Kidney capillary endothelial cell (primary cell): ENCODE results near the gene NENF.
A peak's percentile ranks its signal among the peaks of the same experiment; 100 is the strongest.

ENCODE experiments used
- DNase-seq: peaks from one replicate; pipeline ENCODE4 v3.0.0-alpha.2; 2018; ENCODE audit warnings: low spot score

Gene NENF

DNA sequence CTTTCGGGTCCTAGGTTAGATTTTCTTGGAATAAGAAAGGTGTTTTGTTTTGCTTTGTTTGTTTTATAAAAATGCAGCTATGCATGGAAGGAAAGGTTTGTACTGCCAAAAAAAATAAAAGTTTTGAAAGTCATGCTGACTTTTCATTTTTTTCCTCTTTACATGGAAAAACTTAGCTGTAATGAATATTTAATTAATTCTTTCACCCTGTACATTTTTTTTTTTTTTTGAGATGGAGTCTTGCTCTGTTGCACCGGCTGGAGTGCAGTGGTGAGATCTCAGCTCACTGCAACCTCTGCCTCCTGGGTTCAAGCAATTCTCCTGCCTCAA lies 48.7 kb downstream of the NENF start:
- DNase-seq: no peak

DNA sequence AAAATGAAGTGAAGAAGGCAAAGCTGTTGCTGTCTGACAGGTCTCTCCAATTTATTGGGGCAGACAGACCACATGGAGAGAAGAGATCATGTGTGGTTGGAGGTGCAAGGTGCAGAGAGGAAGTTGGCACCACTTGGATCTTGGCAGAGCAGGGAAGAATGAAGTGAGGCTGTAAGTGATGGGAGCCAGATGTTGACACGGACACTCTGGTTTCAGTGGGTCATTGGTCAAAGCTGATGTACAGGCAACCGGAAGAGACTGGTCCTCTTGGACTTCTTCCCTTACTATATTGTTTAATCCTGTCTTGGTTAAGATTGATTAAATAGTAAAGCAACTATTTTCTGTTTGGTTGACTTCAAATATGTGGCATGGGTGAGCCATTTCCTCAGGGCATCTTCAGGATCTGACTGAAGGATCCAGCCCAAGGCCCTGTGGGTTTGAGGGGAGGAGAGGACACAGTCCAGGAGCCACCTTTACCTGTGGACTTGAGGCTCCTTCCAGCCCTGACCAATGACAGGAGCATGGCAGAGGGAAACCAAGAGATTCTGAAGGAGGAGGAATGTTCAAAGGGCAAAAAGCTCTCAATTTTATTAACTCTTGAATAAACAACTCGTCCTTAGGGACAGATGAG lies 49.4 kb downstream of the NENF start:
- DNase-seq: no peak

DNA sequence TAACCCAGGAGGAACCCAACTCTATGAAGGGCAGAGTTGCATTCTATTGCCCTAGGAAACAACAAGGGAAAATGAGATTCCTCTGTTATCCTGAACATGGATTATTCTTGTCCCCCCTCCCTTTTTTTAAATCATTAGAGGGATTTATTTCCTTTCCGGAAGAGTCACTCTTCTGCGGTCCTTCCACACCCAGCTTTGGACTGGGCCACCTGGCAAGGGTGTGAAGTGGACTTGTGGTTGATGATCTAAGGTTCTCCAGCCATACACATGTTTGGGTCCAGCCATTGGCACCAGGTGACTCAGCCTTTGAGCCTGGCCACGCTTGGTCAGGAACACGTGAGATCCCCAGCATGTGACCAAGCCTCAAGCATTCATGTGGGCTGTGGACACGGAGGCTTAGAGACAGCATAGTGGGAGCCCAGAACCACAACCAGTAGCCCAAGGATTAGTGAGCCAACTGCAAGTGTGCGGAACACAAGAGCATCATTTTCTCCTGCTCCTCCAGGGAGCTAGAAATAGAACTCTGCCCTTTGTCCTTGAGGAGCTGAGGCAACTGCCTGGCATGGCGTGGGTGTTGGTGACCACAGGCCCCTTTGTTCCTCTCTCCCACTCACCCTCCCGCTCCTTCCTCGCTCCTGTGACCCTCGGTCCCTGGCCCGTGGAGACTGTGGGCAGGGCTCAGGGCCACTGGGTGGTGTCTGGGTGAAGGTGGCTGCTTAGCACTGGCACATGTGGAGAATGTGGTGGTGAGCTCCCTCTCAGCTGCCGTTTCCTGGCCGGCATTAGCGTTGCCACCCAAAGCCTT lies 50.1 kb downstream of the NENF start:
- no peak for DNase-seq

DNA sequence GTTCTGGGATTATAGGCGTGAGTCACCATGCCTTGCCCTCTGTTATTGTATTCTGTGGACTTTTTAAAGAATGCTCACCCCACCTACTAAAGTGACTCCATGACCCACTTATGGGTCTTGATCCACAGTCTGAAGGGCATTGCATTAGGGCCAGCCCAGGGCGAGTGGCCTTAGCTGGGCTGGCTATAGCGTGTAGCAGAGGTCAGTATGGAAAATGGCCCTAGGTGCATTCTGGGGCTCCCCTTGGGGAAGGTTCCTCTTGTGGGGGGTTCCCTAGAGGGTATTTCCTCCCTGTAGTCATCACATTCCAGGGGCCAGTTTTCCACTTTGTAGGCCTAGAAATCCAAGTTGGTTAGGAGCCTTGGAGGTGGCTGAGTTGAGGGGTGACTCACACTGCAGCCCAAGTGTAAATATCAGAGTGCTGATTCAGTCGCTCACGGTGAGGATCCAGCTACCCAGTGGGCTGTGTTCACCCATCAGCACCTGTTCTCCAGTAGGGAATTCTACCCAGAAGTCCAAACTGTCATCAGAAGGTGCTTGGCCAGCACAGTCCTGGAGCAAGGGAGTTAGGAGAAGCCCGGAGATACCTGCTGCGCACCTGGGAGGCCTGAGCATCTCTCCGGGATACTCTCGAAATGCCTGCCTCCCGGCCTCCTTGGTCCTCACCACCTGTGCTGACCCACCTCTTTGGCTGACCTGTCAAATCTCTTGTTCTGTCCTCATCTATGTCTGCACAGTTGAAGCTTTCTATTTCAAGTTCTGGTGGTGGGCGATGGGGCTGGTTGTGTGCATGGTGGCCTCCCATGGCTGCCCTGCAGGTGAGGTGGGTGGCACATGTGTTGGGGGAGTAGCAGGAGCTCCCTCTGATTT lies 52.2 kb downstream of the NENF start:
- no peak for DNase-seq

DNA sequence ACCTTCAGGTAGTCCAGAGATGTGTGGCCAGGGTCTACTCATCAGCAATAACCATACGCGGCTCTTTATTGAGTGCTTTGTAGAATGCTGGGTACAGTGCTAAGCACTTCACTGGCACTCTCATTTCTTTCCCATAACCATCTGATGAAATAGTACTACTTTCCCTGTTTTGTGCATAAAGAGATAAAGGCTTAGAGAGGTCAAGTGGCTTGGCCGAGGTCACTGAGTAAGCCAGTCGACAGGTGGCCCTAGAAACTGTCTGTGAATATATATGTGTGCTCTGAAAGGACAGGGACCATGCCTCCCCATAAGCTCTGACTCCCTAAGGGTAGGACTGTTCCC lies 52.8 kb downstream of the NENF start:
- no peak for DNase-seq

DNA sequence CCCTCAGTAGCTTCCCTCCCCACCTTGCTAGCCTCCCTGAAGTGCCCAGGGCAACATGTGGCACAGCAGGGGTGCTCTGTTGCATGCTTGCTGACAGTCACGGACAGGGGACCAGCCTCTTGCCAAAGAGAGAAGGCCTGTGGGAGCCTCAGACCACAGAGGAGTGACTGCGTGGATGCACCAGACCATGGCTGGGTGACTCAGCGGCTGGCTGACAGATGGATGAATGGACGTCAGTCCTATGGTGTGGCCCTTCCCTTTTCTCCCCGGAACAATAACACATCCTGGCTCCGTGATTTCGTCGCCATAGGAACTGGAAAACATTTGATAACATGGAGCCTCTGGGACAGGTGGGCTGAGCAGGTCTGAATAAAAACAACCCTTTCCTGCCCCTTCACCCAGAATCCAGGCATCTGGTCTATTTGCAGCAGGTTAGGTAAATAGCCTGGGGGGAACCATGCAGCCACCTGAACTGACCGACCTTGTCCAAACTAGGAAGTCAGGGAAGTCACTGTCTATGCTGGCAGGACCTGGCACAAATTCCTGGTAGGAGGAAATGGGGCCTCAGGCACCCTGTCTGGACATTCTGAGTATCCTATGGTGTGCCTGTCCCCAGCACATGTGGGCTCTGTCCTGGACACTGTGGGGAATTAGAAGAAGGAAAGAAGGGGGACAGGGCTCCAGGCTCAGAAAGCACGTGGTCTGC lies 53.3 kb downstream of the NENF start:
- peak; percentile 58 for DNase-seq

DNA sequence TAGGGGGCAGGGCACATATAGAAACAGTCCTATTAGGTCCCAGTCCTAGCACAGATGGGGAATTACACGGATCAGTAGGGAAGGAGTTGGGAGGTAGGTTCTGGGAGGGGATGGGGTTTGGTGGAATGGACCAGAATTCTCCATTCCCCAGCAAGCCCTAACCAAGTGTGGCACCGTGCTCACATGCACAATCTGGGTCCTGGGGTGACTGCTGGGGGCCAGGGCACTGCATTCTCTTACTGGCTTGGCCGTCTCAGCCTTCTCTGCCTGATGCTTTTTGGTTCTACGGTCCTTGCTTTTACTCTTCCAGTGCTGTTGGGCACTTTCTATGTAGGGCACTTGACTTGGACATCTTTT lies 53.9 kb downstream of the NENF start:
- DNase-seq: no peak

DNA sequence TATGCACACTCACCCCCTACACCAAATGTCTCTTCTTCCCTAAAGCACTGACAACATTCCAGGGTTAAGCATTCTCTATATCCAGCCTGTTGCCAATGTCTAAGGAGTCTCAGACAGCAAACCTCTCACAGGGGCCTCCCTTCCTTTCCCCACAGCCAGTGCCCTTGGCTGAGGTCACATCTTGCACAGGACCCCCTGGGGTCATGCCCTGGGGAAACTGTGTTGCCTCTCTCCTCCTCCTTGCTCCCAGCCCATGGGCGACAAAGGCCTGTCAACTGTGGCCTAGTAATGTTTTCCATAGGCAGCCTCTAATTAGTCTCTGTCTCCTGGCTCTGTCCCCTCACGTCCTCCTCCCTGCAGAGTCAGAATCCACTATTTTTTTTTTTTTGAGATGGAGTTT lies 54.6 kb downstream of the NENF start:
- DNase-seq: no peak

DNA sequence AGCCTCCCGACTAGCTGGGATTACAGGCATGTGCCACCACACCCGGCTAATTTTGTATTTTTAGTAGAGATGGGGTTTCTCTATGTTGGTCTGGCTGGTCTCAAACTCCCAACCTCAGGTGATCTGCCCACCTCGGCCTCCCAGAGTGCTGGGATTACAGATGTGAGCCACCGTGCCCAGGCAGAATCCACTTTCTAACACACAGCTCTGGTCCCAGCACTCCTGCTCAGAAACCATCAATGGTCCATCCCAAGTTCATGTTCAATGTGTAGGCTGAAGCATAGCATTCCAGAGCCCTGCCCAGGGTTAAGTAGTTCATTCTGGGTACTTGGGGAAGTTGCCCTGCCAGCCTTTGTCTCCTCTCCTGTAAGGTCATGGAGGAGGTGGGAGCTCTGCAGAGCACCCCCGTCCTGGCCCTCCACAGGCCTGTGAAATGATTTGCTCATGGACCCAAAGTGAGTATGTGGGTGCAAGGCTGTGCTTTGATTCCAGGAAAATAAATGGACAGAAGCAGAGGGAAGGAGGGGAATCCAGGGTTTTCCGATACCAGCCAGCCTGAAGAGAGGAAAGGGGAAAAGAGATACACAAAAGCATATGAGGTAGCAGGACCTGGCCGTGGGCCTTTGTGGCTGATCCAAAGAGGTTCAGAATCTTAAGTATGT lies 55.2 kb downstream of the NENF start:
- DNase-seq: no peak

DNA sequence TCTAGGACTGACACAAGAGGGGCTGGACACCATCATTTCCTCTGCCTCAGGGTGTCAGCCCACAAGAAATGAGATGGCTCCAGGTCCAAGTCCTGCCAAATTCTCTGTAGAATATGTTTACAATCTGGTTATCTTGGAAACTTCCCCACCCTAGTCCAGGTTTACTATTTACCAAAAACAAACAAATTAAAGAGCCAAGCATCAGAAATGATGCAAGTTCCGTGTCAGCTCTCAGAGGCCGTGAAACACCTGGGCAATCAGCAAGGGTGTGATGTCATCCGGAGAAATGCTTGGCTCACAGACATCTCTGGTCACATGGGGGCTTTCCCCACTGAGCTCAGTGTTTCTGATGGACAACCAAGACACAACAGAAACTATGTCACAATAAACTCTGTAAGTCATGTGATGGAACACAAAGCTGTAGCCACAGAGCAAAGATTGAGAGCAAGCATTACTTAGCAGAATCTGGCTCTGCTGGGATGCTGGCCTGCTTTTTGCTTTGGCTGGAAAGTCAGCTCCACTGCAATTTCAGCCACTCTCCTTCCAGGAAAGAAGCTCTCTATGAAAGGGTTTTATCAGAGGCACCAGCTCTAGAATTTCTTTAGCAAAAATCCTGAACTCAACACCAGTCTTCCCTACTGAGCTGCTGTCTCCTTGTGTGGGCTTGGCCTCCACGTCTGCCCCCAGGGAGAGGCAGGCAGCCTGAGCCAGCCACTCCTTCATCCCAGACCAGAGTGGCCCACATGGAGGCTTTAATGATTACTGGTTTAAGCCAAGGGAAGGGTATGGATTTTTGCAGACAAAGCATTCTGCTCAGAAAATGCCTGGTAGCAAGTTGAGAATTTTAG lies 55.9 kb downstream of the NENF start:
- DNase-seq: no peak

DNA sequence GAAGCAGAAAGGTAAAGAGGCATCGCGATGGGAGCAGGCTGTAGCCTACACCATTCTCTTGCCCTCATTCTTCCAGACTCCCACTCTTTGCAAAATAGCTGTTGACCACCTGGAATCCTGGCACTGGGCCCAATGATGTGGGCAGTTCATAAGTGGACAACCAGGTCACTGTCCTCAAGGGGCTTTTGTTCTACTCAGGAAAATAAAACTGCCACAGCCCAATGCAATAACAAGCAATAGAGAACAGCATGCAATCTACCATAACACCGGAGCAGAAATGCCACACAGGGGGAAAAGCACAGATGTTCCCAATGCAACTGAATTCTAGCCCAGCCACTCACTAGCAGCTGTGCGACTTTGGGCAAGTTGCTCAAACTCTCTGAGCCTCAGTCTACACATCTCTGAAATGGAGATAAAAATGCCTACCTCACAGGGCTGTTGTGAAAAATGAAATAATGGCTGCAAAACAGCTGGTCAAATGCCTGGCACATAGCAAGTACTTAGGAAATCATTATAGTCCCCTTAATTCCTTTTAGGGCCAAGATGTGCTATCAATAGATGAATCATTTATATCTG lies 56.7 kb downstream of the NENF start:
- DNase-seq: no peak

DNA sequence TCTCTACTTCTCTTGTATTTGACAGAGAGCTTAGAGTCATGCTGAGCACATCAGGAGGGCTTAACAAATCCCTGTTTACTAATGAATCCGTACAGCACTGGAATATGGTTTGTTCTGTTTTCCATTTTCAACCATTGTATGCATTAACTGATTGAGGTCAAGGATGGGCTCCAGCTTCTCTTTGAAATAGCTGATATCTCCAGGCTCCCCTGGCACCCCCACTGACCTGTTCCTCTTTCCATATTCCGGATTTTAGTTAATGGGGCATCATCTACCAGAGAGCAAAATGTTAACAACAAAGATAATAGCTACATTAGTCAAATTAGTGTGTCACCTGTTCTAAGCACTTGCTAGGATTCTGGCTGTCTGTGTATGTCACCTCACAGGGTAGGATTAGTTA lies 57.6 kb downstream of the NENF start:
- no peak for DNase-seq

DNA sequence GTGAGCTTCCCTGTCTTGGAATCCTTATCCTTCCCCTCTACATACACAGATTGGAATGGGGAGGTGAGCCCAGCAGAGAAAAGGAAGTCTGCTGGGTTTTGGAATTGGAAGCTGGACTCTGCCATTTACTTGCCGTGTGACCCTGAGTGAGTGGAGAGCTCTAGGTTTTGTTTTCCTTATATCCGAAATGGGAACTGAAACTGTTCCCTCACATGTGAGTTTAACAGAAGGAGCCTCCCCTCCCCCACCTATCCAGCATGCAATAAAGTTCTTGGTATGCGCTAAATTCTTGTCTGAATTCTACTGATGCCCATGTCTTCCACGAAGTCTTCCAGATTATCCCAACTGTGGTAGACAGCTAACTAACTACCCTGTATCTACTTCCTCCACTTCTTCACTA lies 58.7 kb downstream of the NENF start:
- no peak for DNase-seq
